PC-3 (cell line): ENCODE data around the gene PTPN5. TPM values are rescaled to one million over a fixed set of nuclear protein-coding genes. Genes with fewer than 3 reads are reported as not detected.

Source experiments
- ATAC-seq: fragments of 200-7000 bp; cut with Tn5 transposase; 2 replicates; pipeline ENCODE4 v1.9.1; 2020; ENCODE audit warnings: mild to moderate bottlenecking, moderate library complexity
- BruUV-seq: library from RNA; stranded (reverse); fragments of 400-500 nt; replicated peaks from 2 replicates; lab custom pipeline; 2021; lab: Mats Ljungman, UMichigan
- CTCF ChIA-PET: fragments of 300-600 bp; sonication (Branson Sonifier 250); formaldehyde crosslinking; loops from one replicate; lab custom pipeline; 2022; ENCODE audit warnings: antibody characterized with exemption; lab: Charles Lee
- POLR2A ChIA-PET: fragments of 300-600 bp; sonication (Branson Sonifier 250); formaldehyde crosslinking; loops from one replicate; lab custom pipeline; 2022; ENCODE audit warnings: antibody characterized with exemption; ENCODE audit not compliant: unreplicated experiment; lab: Charles Lee
- DNase-seq: peaks from one replicate; pipeline ENCODE4 v3.0.0-alpha.2; 2015
- H2AFZ ChIP-seq: fragments of 300-600 bp; sonication (generic); 2 replicates; pipeline ENCODE4 v1.6.0; 2016; ENCODE audit warnings: antibody characterized with exemption, low read length
- H3F3A ChIP-seq: fragments of 300-600 bp; sonication (generic); one replicate; pipeline ENCODE4 v1.6.0; 2017; ENCODE audit warnings: antibody characterized with exemption, low read length, control low read depth, mild to moderate bottlenecking; ENCODE audit not compliant: unreplicated experiment
- H3K27ac ChIP-seq: fragments of 300-600 bp; sonication (generic); 2 replicates; pipeline ENCODE4 v1.5.1; 2016; ENCODE audit warnings: mild to moderate bottlenecking, low read length
- H3K27me3 ChIP-seq: fragments of 300-600 bp; sonication (generic); 2 replicates; pipeline ENCODE4 v1.6.1; 2016; ENCODE audit warnings: low read length, mixed read lengths
- H3K36me3 ChIP-seq: fragments of 300-600 bp; sonication (generic); 2 replicates; pipeline ENCODE4 v1.6.1; 2016; ENCODE audit warnings: low read depth, mixed run types, low read length, mixed read lengths
- H3K4me1 ChIP-seq: fragments of 300-600 bp; sonication (generic); 2 replicates; pipeline ENCODE4 v1.5.1; 2016; ENCODE audit warnings: low read length; ENCODE audit not compliant: insufficient read depth
- H3K4me2 ChIP-seq: fragments of 300-600 bp; sonication (generic); 2 replicates; pipeline ENCODE4 v1.6.0; 2016; ENCODE audit warnings: low read length
- H3K4me3 ChIP-seq: fragments of 300-600 bp; sonication (generic); 2 replicates; pipeline ENCODE4 v1.5.1; 2016; ENCODE audit warnings: mild to moderate bottlenecking, low read length, mixed read lengths
- H3K79me2 ChIP-seq: fragments of 300-600 bp; sonication (generic); 2 replicates; pipeline ENCODE4 v1.6.1; 2017; ENCODE audit warnings: low read length, mixed read lengths
- H3K9ac ChIP-seq: fragments of 300-600 bp; sonication (generic); 2 replicates; pipeline ENCODE4 v1.6.0; 2016; ENCODE audit warnings: mild to moderate bottlenecking, low read length
- H3K9me2 ChIP-seq: fragments of 300-600 bp; sonication (generic); replicated peaks from 2 replicates; pipeline ENCODE4 v1.6.1; 2016; ENCODE audit warnings: mixed run types, low read length, mixed read lengths
- H3K9me3 ChIP-seq: fragments of 300-600 bp; sonication (generic); 2 replicates; pipeline ENCODE4 v1.6.1; 2016; ENCODE audit warnings: low read length, mixed read lengths
- H4K20me1 ChIP-seq: fragments of 300-600 bp; sonication (generic); 2 replicates; pipeline ENCODE4 v1.6.1; 2016; ENCODE audit warnings: low read length, mixed read lengths
- EZH2 ChIP-seq: fragments of 300-600 bp; sonication (generic); IDR thresholded peaks from one replicate; pipeline ENCODE4 v1.6.1; 2017; ENCODE audit warnings: antibody characterized with exemption, mild to moderate bottlenecking, low read length; ENCODE audit not compliant: unreplicated experiment
- EZH2phosphoT487 ChIP-seq: fragments of 300-600 bp; sonication (generic); IDR thresholded peaks from 2 replicates; pipeline ENCODE4 v1.6.1; 2018; ENCODE audit warnings: mild to moderate bottlenecking, antibody characterized with exemption, low read length, borderline replicate concordance
- intact Hi-C: fragments of 100-400 bp; cut with micrococcal nuclease; formaldehyde crosslinking; loops from 2 replicates; pipeline ENCODE4 v1.9.0; 2023
- total RNA-seq: library from RNA; depleted of rRNA; stranded (reverse); fragments of >200 nt; gene quantifications from 2 replicates; pipeline ENCODE4 v1.2.3, GENCODE V29; 2014
- TF ChIP-seq, protein P1 (sequence below): fragments of 300-600 bp; sonication (generic); conservative IDR thresholded peaks from 2 replicates; pipeline ENCODE4 v1.5.1; 2017; ENCODE audit warnings: antibody characterized with exemption, low read depth, mild to moderate bottlenecking, low read length

PTPN5 gene
- total RNA-seq, 1 experiment from 2014 or later: 0.95 TPM

DNA sequence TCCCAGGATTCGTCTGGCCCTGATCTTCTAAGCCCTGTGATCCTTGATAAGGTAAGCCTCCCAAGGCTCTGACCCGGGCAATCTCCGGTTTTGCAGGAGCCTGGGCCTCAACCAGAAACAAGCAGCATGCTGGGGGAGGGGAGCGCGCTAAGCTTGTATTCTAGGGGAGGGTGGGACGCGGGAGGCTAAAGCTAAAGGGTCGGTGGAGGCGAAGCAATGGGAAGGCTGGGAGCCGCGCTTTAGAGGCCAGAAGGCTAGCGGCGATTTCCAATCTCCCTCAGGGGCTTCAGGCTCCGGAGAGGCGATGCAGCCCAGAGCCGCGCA lies 753 bp downstream of the PTPN5 start:
- no peak for ATAC-seq
- no peak for DNase-seq
- no peaks in the 10 kb centered on the region for H3K36me3 ChIP-seq
- CTCF ChIA-PET: no interaction called here
- H3K4me2 ChIP-seq: no peak overlapping the region
- BruUV-seq: no TSS peak
- peaks cover 44% of the 10 kb centered on the region for H3K27me3 ChIP-seq
- no peak for TF ChIP-seq EZH2phosphoT487
- TF ChIP-seq EZH2: no peak
- no peak overlapping the region for H3K27ac ChIP-seq
- no peak overlapping the region for H3K4me3 ChIP-seq
- no peaks in the 10 kb centered on the region for H3K9me2 ChIP-seq
- no peaks in the 10 kb centered on the region for H4K20me1 ChIP-seq
- H2AFZ ChIP-seq: no peak overlapping the region
- no peak overlapping the region for H3K9ac ChIP-seq
- H3K79me2 ChIP-seq: no peaks in the 10 kb centered on the region
- H3F3A ChIP-seq: no peaks in the 10 kb centered on the region
- intact Hi-C loops: no loop called here
- POLR2A ChIA-PET: no interaction called here
- no peaks in the 10 kb centered on the region for H3K9me3 ChIP-seq
- no peaks in the 10 kb centered on the region for H3K4me1 ChIP-seq

DNA sequence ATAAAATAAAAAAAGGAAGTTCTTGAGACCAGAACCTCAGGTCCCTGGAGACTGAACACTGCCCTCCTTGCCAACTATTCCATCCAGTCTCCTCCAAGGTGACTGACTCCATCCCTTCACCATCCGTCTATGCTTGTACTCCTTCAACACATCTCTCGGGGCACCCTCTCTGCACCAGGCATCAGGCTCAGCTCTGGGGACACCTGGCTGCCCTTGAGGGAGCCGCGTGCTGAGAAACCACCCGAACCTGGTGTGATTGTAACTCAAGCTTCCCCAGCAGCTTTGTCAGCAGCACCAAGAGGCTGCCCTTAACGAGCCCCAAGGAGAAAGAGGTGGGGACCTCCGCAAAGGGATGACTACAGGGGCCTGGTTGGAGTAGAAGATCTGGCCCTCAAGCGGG lies 1.7 kb downstream of the PTPN5 start:
- DNase-seq (no peak), ATAC-seq (no peak)
- no peaks in the 10 kb centered on the region for H4K20me1 ChIP-seq
- H3K36me3 ChIP-seq: no peaks in the 10 kb centered on the region
- CTCF ChIA-PET: no interaction called here
- H3K4me1 ChIP-seq: no peaks in the 10 kb centered on the region
- POLR2A ChIA-PET: no interaction called here
- TF ChIP-seq EZH2phosphoT487 (no peak), EZH2 (no peak)
- intact Hi-C loops: no loop called here
- H3K27ac ChIP-seq: no peak overlapping the region
- H3F3A ChIP-seq: no peaks in the 10 kb centered on the region
- no peak overlapping the region for H3K4me3 ChIP-seq
- H3K9me2 ChIP-seq: no peaks in the 10 kb centered on the region
- H3K27me3 ChIP-seq: peaks cover 44% of the 10 kb centered on the region
- BruUV-seq: no TSS peak
- no peaks in the 10 kb centered on the region for H3K79me2 ChIP-seq
- no peak overlapping the region for H3K9ac ChIP-seq
- H2AFZ ChIP-seq: no peak overlapping the region
- H3K9me3 ChIP-seq: no peaks in the 10 kb centered on the region
- H3K4me2 ChIP-seq: no peak overlapping the region

DNA sequence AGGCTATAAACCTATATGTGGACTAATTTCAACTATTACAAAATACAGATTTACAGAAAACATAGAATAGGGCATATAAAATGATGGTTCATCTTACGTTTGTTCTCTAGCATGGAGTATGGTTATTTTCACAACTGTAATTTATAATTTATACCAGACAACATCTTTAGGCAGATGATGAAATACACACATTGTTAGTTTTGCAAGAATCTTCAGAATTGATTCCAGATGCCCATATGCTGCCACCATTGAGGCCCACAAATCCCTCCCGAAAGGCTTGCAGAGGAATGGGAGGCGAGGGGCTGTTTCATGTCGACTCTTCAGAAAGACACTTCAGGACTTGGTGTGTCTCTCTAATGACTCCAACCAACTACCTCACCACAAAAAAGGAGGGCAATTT lies 6.2 kb downstream of the PTPN5 start:
- ChIA-PET POLR2A (no interaction called here), CTCF (no interaction called here)
- DNase-seq (no peak), ATAC-seq (no peak)
- Histone ChIP-seq H3K27ac (no peak overlapping the region), H3K4me3 (no peak overlapping the region), H2AFZ (no peak overlapping the region), H4K20me1 (no peaks in the 10 kb centered on the region), H3K36me3 (no peaks in the 10 kb centered on the region), H3K4me2 (no peak overlapping the region), H3K9ac (no peak overlapping the region), H3F3A (no peaks in the 10 kb centered on the region), H3K79me2 (no peaks in the 10 kb centered on the region), H3K4me1 (0 out of 2 replicates have a peak, but pooled peaks cover 3% of the 10 kb centered on the region), H3K27me3 (peaks cover 20% of the 10 kb centered on the region), H3K9me2 (no peaks in the 10 kb centered on the region), H3K9me3 (no peaks in the 10 kb centered on the region)
- TF ChIP-seq EZH2 (no peak), EZH2phosphoT487 (no peak)
- TF ChIP-seq, protein P1, sequence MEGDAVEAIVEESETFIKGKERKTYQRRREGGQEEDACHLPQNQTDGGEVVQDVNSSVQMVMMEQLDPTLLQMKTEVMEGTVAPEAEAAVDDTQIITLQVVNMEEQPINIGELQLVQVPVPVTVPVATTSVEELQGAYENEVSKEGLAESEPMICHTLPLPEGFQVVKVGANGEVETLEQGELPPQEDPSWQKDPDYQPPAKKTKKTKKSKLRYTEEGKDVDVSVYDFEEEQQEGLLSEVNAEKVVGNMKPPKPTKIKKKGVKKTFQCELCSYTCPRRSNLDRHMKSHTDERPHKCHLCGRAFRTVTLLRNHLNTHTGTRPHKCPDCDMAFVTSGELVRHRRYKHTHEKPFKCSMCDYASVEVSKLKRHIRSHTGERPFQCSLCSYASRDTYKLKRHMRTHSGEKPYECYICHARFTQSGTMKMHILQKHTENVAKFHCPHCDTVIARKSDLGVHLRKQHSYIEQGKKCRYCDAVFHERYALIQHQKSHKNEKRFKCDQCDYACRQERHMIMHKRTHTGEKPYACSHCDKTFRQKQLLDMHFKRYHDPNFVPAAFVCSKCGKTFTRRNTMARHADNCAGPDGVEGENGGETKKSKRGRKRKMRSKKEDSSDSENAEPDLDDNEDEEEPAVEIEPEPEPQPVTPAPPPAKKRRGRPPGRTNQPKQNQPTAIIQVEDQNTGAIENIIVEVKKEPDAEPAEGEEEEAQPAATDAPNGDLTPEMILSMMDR: no peak
- intact Hi-C loops: no loop called here
- no TSS peak for BruUV-seq

DNA sequence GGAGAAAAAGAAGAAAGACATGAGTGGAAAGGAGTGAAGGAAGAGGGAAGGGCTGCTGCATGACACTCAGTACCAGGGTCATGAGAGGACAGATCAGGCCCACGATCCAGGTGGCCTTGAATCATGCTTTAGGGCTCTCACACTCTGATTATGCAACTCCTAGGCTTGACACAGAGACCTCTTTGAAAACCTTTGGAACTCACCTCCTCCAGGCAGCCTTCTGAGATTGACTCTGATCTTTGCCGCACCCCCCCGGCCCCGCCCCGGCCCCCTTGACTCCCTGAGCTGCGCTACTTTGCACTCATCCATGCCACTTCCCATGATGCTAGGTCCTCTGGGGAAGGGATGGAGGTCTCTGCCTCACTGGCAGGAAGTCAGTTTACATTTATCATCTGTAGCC lies 10.7 kb downstream of the PTPN5 start:
- DNase-seq (no peak), ATAC-seq (no peak)
- no peak for TF ChIP-seq EZH2
- TF ChIP-seq EZH2phosphoT487: no peak
- TF ChIP-seq, protein P1: no peak
- ChIA-PET POLR2A (no interaction called here), CTCF (no interaction called here)
- Histone ChIP-seq H3K9me3 (no peaks in the 10 kb centered on the region), H3K9me2 (no peaks in the 10 kb centered on the region), H3K27ac (no peak overlapping the region), H3K4me1 (0 out of 2 replicates have a peak, but pooled peaks cover 5% of the 10 kb centered on the region), H2AFZ (no peak overlapping the region), H3K79me2 (no peaks in the 10 kb centered on the region), H3K4me3 (no peak overlapping the region), H3K4me2 (no peak overlapping the region), H3K36me3 (no peaks in the 10 kb centered on the region), H3F3A (no peaks in the 10 kb centered on the region), H3K9ac (no peak overlapping the region), H4K20me1 (no peaks in the 10 kb centered on the region), H3K27me3 (no peaks in the 10 kb centered on the region)
- BruUV-seq: no TSS peak
- intact Hi-C loops: no loop called here
